Measurements from ENCODE around the gene CFAP299. TPM values are rescaled to one million over a fixed set of nuclear protein-coding genes. Genes with fewer than 3 reads are reported as not detected.

The CFAP299 gene
- total RNA-seq, 1 experiment from 2014 or later = not detected

- intact Hi-C loops (cut with micrococcal nuclease; ENCODE audit: unreplicated experiment) = no loop called here
- BruUV-seq (replicated peaks) = no TSS peak
- Histone ChIP-seq H3K9me3 (ENCODE audit: low read depth, low read length, poor library complexity, severe bottlenecking) (no peaks in the 10 kb centered on the region), H3K27me3 (replicated peaks; ENCODE audit: insufficient read depth, low read depth, low read length, poor library complexity) (no peaks in the 10 kb centered on the region), H3K4me1 (ENCODE audit: insufficient read depth, low read length, poor library complexity, severe bottlenecking) (no peaks in the 10 kb centered on the region), H3K4me3 (ENCODE audit: low read depth, low read length, poor library complexity, severe bottlenecking) (no peak overlapping the region), H3K27ac (ENCODE audit: low read depth, low read length, poor library complexity, severe bottlenecking) (no peak overlapping the region), H3K36me3 (ENCODE audit: insufficient read depth, low read length, poor library complexity, severe bottlenecking) (no peaks in the 10 kb centered on the region)
- CTCF ChIA-PET = no interaction called here
- no peak for TF ChIP-seq EZH2 (IDR thresholded peaks at IDR 0.05; ENCODE audit: borderline replicate concordance, low read depth, low read length, poor library complexity, severe bottlenecking)
- TF ChIP-seq CTCF (conservative IDR thresholded peaks at IDR 0.05; ENCODE audit: low read depth, low read length) = no peak
- no peak for DNase-seq (ENCODE audit: low spot score)
- POLR2A ChIA-PET (ENCODE audit: low non-redundant PET) = no interaction called here
These were observed 627.5 kb downstream of the CFAP299 start for GRCh38 chr4:80963051-80963450.

- no TSS peak for BruUV-seq (replicated peaks)
- CTCF ChIA-PET = no interaction called here
- intact Hi-C loops (cut with micrococcal nuclease; ENCODE audit: unreplicated experiment) = no loop called here
- DNase-seq (ENCODE audit: low spot score) = no peak
- TF ChIP-seq EZH2 (IDR thresholded peaks at IDR 0.05; ENCODE audit: borderline replicate concordance, low read depth, low read length, poor library complexity, severe bottlenecking) = no peak
- Histone ChIP-seq H3K9me3 (ENCODE audit: low read depth, low read length, poor library complexity, severe bottlenecking) (no peaks in the 10 kb centered on the region), H3K4me3 (ENCODE audit: low read depth, low read length, poor library complexity, severe bottlenecking) (no peak overlapping the region), H3K27me3 (replicated peaks; ENCODE audit: insufficient read depth, low read depth, low read length, poor library complexity) (no peaks in the 10 kb centered on the region), H3K27ac (ENCODE audit: low read depth, low read length, poor library complexity, severe bottlenecking) (no peak overlapping the region), H3K36me3 (ENCODE audit: insufficient read depth, low read length, poor library complexity, severe bottlenecking) (no peaks in the 10 kb centered on the region), H3K4me1 (ENCODE audit: insufficient read depth, low read length, poor library complexity, severe bottlenecking) (no peaks in the 10 kb centered on the region)
- POLR2A ChIA-PET (ENCODE audit: low non-redundant PET) = no interaction called here
These were observed 631.8 kb downstream of the CFAP299 start for GRCh38 chr4:80967346-80967745.

GRCh38 chr4:80980239-80980638, 644.7 kb downstream of the CFAP299 start:
- POLR2A ChIA-PET (ENCODE audit: low non-redundant PET) = no interaction called here
- no peak overlapping the region for H3K27ac ChIP-seq (ENCODE audit: low read depth, low read length, poor library complexity, severe bottlenecking)
- CTCF ChIA-PET = no interaction called here
- no peak overlapping the region for H3K4me3 ChIP-seq (ENCODE audit: low read depth, low read length, poor library complexity, severe bottlenecking)
- H3K36me3 ChIP-seq (ENCODE audit: insufficient read depth, low read length, poor library complexity, severe bottlenecking) = no peaks in the 10 kb centered on the region
- TF ChIP-seq EZH2 (IDR thresholded peaks at IDR 0.05; ENCODE audit: borderline replicate concordance, low read depth, low read length, poor library complexity, severe bottlenecking) = no peak
- no peak for TF ChIP-seq CTCF (conservative IDR thresholded peaks at IDR 0.05; ENCODE audit: low read depth, low read length)
- intact Hi-C loops (cut with micrococcal nuclease; ENCODE audit: unreplicated experiment) = no loop called here
- H3K27me3 ChIP-seq (replicated peaks; ENCODE audit: insufficient read depth, low read depth, low read length, poor library complexity) = peaks cover 8% of the 10 kb centered on the region
- BruUV-seq (replicated peaks) = no TSS peak
- DNase-seq (ENCODE audit: low spot score) = no peak
- no peaks in the 10 kb centered on the region for H3K4me1 ChIP-seq (ENCODE audit: insufficient read depth, low read length, poor library complexity, severe bottlenecking)
- H3K9me3 ChIP-seq (ENCODE audit: low read depth, low read length, poor library complexity, severe bottlenecking) = no peaks in the 10 kb centered on the region

GRCh38 chr4:80986011-80986410, 650.5 kb downstream of the CFAP299 start:
- TF ChIP-seq EZH2 (IDR thresholded peaks at IDR 0.05; ENCODE audit: borderline replicate concordance, low read depth, low read length, poor library complexity, severe bottlenecking) (no peak), CTCF (conservative IDR thresholded peaks at IDR 0.05; ENCODE audit: low read depth, low read length) (no peak)
- no TSS peak for BruUV-seq (replicated peaks)
- Histone ChIP-seq H3K9me3 (ENCODE audit: low read depth, low read length, poor library complexity, severe bottlenecking) (no peaks in the 10 kb centered on the region), H3K36me3 (ENCODE audit: insufficient read depth, low read length, poor library complexity, severe bottlenecking) (no peaks in the 10 kb centered on the region), H3K4me1 (ENCODE audit: insufficient read depth, low read length, poor library complexity, severe bottlenecking) (no peaks in the 10 kb centered on the region), H3K27me3 (replicated peaks; ENCODE audit: insufficient read depth, low read depth, low read length, poor library complexity) (no peaks in the 10 kb centered on the region), H3K27ac (ENCODE audit: low read depth, low read length, poor library complexity, severe bottlenecking) (no peak overlapping the region), H3K4me3 (ENCODE audit: low read depth, low read length, poor library complexity, severe bottlenecking) (no peak overlapping the region)
- CTCF ChIA-PET = no interaction called here
- no peak for DNase-seq (ENCODE audit: low spot score)
- intact Hi-C loops (cut with micrococcal nuclease; ENCODE audit: unreplicated experiment) = no loop called here
- POLR2A ChIA-PET (ENCODE audit: low non-redundant PET) = no interaction called here
